ENCODE data around the gene ANKRD40. TPM values are rescaled to one million over a fixed set of nuclear protein-coding genes. Genes with fewer than 3 reads are reported as not detected.

The ANKRD40 gene
- total RNA-seq, 3 donors from 2014 or later: 26.8 to 86.0 (median 29.6) TPM

GRCh38 chr17:50651661-50652060 lies 56.1 kb downstream of the ANKRD40 start:
- peaks cover 2% of the 10 kb centered on the region for H3K4me1 ChIP-seq (ENCODE audit: low read depth)
- no peaks in the 10 kb centered on the region for H3K9me3 ChIP-seq
- DNase-seq (no peak), ATAC-seq (no peak)
- no peaks in the 10 kb centered on the region for H3K36me3 ChIP-seq (ENCODE audit: low read depth)
- intact Hi-C loops (cut with DNase I, micrococcal nuclease): no loop called here
- no peak for TF ChIP-seq CTCF (IDR thresholded peaks at IDR 0.05)
- H3K4me3 ChIP-seq: no peak overlapping the region

- Histone ChIP-seq H3K4me3 (no peak overlapping the region), H3K36me3 (ENCODE audit: low read depth) (no peaks in the 10 kb centered on the region), H3K9me3 (no peaks in the 10 kb centered on the region), H3K4me1 (ENCODE audit: low read depth) (no peaks in the 10 kb centered on the region)
- no peak for ATAC-seq
- intact Hi-C loops (cut with DNase I, micrococcal nuclease): no loop called here
- TF ChIP-seq CTCF (IDR thresholded peaks at IDR 0.05): no peak
- DNase-seq: no peak
Observed at GRCh38 chr17:50649042-50649908, 58.4 kb downstream of the ANKRD40 start.

- no peak for TF ChIP-seq CTCF (IDR thresholded peaks at IDR 0.05)
- DNase-seq (peak in 1 of 3 donors; percentile 6), ATAC-seq (no peak)
- Histone ChIP-seq H3K36me3 (ENCODE audit: low read depth) (no peaks in the 10 kb centered on the region), H3K4me3 (no peak overlapping the region), H3K4me1 (ENCODE audit: low read depth) (peaks cover 6% of the 10 kb centered on the region), H3K9me3 (no peaks in the 10 kb centered on the region)
- intact Hi-C loops (cut with DNase I, micrococcal nuclease): no loop called here
Observed at GRCh38 chr17:50647187-50647586, 60.5 kb downstream of the ANKRD40 start.

- peaks cover 6% of the 10 kb centered on the region for H3K4me1 ChIP-seq (ENCODE audit: low read depth)
- DNase-seq (peak in 2 of 3 donors; percentile 6 to 27), ATAC-seq (no peak)
Observed at GRCh38 chr17:50645748-50646682, 61.7 kb downstream of the ANKRD40 start.

More at GRCh38 chr17:50645748-50646682, 61.7 kb downstream of the ANKRD40 start:
- Histone ChIP-seq H3K4me3 (no peak overlapping the region), H3K9me3 (no peaks in the 10 kb centered on the region), H3K36me3 (ENCODE audit: low read depth) (no peaks in the 10 kb centered on the region)
- intact Hi-C loops (cut with DNase I, micrococcal nuclease): no loop called here
- no peak for TF ChIP-seq CTCF (IDR thresholded peaks at IDR 0.05)

Other genes starting within 250 kb of the ANKRD40 start
- gene CHAD, start 239.0 kb downstream of the ANKRD40 start, total RNA-seq: 10 to 100 TPM in 1 of 3 donors, 1 to 10 TPM in 2; 4.6 to 15.3 (median 5.8) TPM
- 10 to 100 TPM; 35.9 to 38.2 (median 37.7) TPM for gene RSAD1, start 229.1 kb downstream of the ANKRD40 start, total RNA-seq
- 1 to 10 TPM; 1.6 to 3.4 (median 2.4) TPM for gene MYCBPAP, start 199.5 kb downstream of the ANKRD40 start, total RNA-seq
- 10 to 100 TPM; 16.2 to 40.0 (median 27.4) TPM for gene EPN3, start 175.2 kb downstream of the ANKRD40 start, total RNA-seq
- 10 to 100 TPM; 54.3 to 95.3 (median 65.4) TPM for gene SPATA20, start 160.7 kb downstream of the ANKRD40 start, total RNA-seq
- under 1 TPM; 0.07 to 0.32 (median 0.12) TPM for gene CACNA1G, start 147.2 kb downstream of the ANKRD40 start, total RNA-seq
- gene ABCC3, start 73.0 kb downstream of the ANKRD40 start, total RNA-seq: 100 to 1,000 TPM; 166 to 453 (median 211) TPM
- 100 to 1,000 TPM in 2 of 3 donors, 10 to 100 TPM in 1; 91.0 to 122 (median 114) TPM for gene LUC7L3, start 11.7 kb upstream of the ANKRD40 start, total RNA-seq
- 10 to 100 TPM; 32.2 to 96.7 (median 57.6) TPM for gene ANKRD40CL, start 59.6 kb upstream of the ANKRD40 start, total RNA-seq
- gene WFIKKN2, start 127.7 kb upstream of the ANKRD40 start, total RNA-seq: under 1 TPM; 0.07 to 0.76 (median 0.17) TPM
- 100 to 1,000 TPM; 120 to 156 (median 128) TPM for gene TOB1, start 158.4 kb upstream of the ANKRD40 start, total RNA-seq